ENCODE data around the gene ITGB4.

The ITGB4 gene

GRCh38 chr17:75720656-75721462 is at the start of gene ITGB4:
Gene ITGB4, plus strand, starts transcription at chr17:75721459. Its CDS starts 3,245 bp downstream, at chr17:75724704.
- DNase-seq = no peak

GRCh38 chr17:75672011-75672410 is 49.2 kb upstream of the ITGB4 start:
- DNase-seq = no peak

- no peak for DNase-seq
Observed at GRCh38 chr17:75673487-75673886, 47.8 kb upstream of the ITGB4 start.

- DNase-seq = no peak
Observed at GRCh38 chr17:75676461-75676860, 44.8 kb upstream of the ITGB4 start.

- peak; percentile 33 for DNase-seq
Observed at GRCh38 chr17:75679706-75680211, 41.5 kb upstream of the ITGB4 start.

GRCh38 chr17:75680431-75680830 is 40.8 kb upstream of the ITGB4 start:
- DNase-seq = no peak

- no peak for DNase-seq
Observed at GRCh38 chr17:75681289-75681688, 40.0 kb upstream of the ITGB4 start.

- no peak for DNase-seq
Observed at GRCh38 chr17:75683583-75683982, 37.7 kb upstream of the ITGB4 start.

GRCh38 chr17:75684249-75684648 is 37.0 kb upstream of the ITGB4 start:
- DNase-seq = no peak

- DNase-seq = no peak
Observed at GRCh38 chr17:75684924-75685323, 36.3 kb upstream of the ITGB4 start.

GRCh38 chr17:75685499-75685898 is 35.8 kb upstream of the ITGB4 start:
- DNase-seq = no peak

- DNase-seq = no peak
Observed at GRCh38 chr17:75688209-75688825, 32.9 kb upstream of the ITGB4 start.

GRCh38 chr17:75689441-75689873 is 31.8 kb upstream of the ITGB4 start:
- DNase-seq = no peak

GRCh38 chr17:75691371-75691791 is 29.9 kb upstream of the ITGB4 start:
- DNase-seq = no peak

GRCh38 chr17:75691801-75692626 is 29.2 kb upstream of the ITGB4 start:
- DNase-seq = no peak

GRCh38 chr17:75692976-75693375 is 28.3 kb upstream of the ITGB4 start:
- DNase-seq = no peak

- peak; percentile 55 for DNase-seq
Observed at GRCh38 chr17:75693500-75694481, 27.5 kb upstream of the ITGB4 start.

GRCh38 chr17:75694536-75694935 is 26.7 kb upstream of the ITGB4 start:
- DNase-seq = no peak

- no peak for DNase-seq
Observed at GRCh38 chr17:75695141-75695829, 26.0 kb upstream of the ITGB4 start.

GRCh38 chr17:75695830-75696271 is 25.4 kb upstream of the ITGB4 start:
- no peak for DNase-seq

GRCh38 chr17:75697651-75698291 is 23.5 kb upstream of the ITGB4 start:
- DNase-seq = no peak
